ENCODE data around the gene ZNF276. TPM values are rescaled to one million over a fixed set of nuclear protein-coding genes. Genes with fewer than 3 reads are reported as not detected.

The ZNF276 gene
- total RNA-seq, 1 donor from 2014 or later = 42.2 TPM

DNA sequence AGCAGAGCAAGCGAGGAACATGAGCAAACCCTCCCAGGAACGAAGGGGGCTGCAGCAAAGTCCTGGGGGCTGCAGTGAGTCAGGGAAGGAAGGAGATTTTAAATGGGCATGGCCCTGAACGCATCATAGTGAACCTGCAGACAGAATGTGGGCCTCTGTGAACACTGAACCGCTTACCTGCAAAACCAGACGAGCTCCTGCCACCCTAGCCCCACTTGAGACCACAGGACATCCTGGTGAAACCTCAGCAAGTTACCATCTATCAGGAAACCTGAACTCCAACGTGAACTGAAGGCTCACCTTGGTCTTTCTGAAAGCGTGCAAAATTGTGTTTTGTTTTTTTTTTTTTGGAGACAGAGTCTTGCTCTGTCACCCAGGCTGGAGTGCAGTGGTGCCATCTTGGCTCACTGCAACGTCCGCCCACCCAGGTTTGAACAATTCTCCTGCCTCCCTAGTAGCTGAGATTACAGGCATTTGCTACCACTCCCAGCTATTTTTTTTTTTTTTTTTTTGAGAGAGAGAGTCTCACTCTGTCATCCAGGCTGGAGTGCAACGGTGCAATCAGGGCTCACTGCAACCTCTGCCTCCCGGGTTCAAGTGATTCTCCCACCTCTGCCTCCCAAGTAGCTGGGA lies 64.3 kb downstream of the ZNF276 start:
- no peaks in the 10 kb centered on the region for H3K4me1 Mint-ChIP-seq
- H3K4me3 Mint-ChIP-seq = no peak overlapping the region
- no peaks in the 10 kb centered on the region for H3K27me3 Mint-ChIP-seq (ENCODE audit: low read depth)
- no peaks in the 10 kb centered on the region for H3K9me3 Mint-ChIP-seq
- no peak for DNase-seq (ENCODE audit: low spot score in 2 of 2, unreplicated experiment in 2 of 2)
- TF ChIP-seq, protein P1, sequence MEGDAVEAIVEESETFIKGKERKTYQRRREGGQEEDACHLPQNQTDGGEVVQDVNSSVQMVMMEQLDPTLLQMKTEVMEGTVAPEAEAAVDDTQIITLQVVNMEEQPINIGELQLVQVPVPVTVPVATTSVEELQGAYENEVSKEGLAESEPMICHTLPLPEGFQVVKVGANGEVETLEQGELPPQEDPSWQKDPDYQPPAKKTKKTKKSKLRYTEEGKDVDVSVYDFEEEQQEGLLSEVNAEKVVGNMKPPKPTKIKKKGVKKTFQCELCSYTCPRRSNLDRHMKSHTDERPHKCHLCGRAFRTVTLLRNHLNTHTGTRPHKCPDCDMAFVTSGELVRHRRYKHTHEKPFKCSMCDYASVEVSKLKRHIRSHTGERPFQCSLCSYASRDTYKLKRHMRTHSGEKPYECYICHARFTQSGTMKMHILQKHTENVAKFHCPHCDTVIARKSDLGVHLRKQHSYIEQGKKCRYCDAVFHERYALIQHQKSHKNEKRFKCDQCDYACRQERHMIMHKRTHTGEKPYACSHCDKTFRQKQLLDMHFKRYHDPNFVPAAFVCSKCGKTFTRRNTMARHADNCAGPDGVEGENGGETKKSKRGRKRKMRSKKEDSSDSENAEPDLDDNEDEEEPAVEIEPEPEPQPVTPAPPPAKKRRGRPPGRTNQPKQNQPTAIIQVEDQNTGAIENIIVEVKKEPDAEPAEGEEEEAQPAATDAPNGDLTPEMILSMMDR (IDR thresholded peaks at IDR 0.05; ENCODE audit: unreplicated experiment) = no peak
- H3K36me3 Mint-ChIP-seq = peaks cover 26% of the 10 kb centered on the region
- no peak overlapping the region for H3K27ac Mint-ChIP-seq

DNA sequence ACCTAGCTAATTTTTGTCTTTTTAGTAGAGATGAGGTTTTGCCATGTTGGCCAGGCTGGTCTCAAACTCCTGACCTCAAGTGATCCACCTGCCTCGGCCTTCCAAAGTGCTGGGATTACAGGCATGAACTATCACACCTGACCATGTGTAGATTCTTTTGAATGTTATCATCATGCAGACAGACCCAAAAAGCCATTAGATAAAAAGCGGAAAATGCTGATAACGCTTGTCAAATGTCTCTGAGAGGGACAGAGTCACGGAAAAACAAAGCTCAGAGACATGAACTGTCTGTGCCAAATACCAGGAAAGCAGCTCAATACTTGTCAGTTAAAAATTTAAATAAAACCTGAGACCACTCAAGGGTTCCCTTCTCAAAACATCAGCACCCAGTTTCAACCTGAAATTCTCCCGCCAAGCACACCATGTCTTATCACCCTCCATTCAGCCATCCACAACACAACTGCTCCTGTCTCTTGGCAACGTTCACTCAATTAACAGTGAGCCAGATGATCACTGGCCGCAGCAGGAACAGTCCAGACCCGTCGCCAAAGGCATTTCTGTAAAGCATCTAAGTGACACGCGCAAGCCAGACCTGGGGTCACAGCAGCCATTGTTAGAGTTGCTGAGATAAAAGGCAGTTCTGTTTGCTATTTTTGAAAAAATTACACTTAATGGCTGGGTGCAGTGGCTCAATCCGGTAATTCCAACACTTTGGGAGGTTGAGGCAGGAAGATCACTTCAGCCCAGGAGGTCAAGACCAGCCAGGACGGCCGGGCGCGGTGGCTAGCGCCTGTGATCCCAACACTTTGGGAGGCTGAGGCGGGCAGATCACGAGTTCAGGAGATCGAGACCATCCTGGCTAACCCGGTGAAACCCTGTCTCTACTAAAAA lies 65.4 kb downstream of the ZNF276 start:
- no peak overlapping the region for H3K27ac Mint-ChIP-seq
- TF ChIP-seq, protein P1 (IDR thresholded peaks at IDR 0.05; ENCODE audit: unreplicated experiment) = no peak
- no peaks in the 10 kb centered on the region for H3K9me3 Mint-ChIP-seq
- H3K27me3 Mint-ChIP-seq (ENCODE audit: low read depth) = no peaks in the 10 kb centered on the region
- H3K4me3 Mint-ChIP-seq = no peak overlapping the region
- peaks cover 27% of the 10 kb centered on the region for H3K36me3 Mint-ChIP-seq
- DNase-seq (ENCODE audit: low spot score in 2 of 2, unreplicated experiment in 2 of 2) = no peak
- H3K4me1 Mint-ChIP-seq = no peaks in the 10 kb centered on the region

DNA sequence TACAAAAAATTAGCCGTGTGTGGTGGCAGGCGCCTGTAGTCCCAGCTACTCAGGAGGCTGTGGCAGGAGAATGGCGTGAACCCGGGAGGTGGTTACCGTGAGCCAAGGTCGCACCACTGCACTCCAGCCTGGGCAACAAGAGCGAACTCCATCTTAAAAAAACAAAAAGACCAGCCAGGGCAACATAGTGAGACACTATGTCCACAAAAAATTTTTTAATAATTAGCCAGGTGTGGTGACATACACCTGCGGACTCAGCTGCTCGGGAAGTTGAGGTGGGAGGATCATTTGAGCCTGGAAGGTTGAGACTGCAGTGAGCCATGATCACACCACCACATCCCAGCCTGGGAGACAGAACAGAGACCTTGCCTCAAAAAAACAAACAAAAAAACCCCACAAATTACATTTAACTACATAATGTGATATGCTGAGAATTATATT lies 66.0 kb downstream of the ZNF276 start:
- Mint-ChIP-seq H3K4me3 (no peak overlapping the region), H3K27ac (no peak overlapping the region), H3K4me1 (no peaks in the 10 kb centered on the region), H3K9me3 (no peaks in the 10 kb centered on the region), H3K27me3 (ENCODE audit: low read depth) (no peaks in the 10 kb centered on the region), H3K36me3 (peaks cover 33% of the 10 kb centered on the region)
- no peak for DNase-seq (ENCODE audit: low spot score in 2 of 2, unreplicated experiment in 2 of 2)
- TF ChIP-seq, protein P1 (IDR thresholded peaks at IDR 0.05; ENCODE audit: unreplicated experiment) = no peak

Other genes starting within 250 kb of the ZNF276 start
- gene ANKRD11, start 231.0 kb upstream of the ZNF276 start, total RNA-seq = 230 to 247 TPM (median 233 TPM) in 3 replicates
- 186 to 199 TPM (median 187 TPM) in 3 replicates for gene SPG7, start 213.1 kb upstream of the ZNF276 start, total RNA-seq
- gene RPL13, start 160.9 kb upstream of the ZNF276 start, total RNA-seq = 2,065 to 2,192 TPM (median 2,184 TPM) in 3 replicates
- gene CPNE7, start 145.8 kb upstream of the ZNF276 start, total RNA-seq = 1.2 to 1.7 TPM (median 1.2 TPM) in 3 replicates
- gene DPEP1, start 107.9 kb upstream of the ZNF276 start, total RNA-seq = 0.36 to 0.47 TPM (median 0.38 TPM) in 3 replicates
- gene CHMP1A, start 63.8 kb upstream of the ZNF276 start, total RNA-seq = 106 to 109 TPM (median 109 TPM) in 3 replicates
- 13.5 to 14.7 TPM (median 14.4 TPM) in 3 replicates for gene SPATA33, start 63.7 kb upstream of the ZNF276 start, total RNA-seq
- gene CDK10, start 34.8 kb upstream of the ZNF276 start, total RNA-seq = 115 to 130 TPM (median 122 TPM) in 3 replicates
- 7.5 to 9.5 TPM (median 8.8 TPM) in 3 replicates for gene SPATA2L, start 19.8 kb upstream of the ZNF276 start, total RNA-seq
- gene VPS9D1, start 639 bp upstream of the ZNF276 start, total RNA-seq = 17.1 to 18.3 TPM (median 17.5 TPM) in 3 replicates
- gene FANCA, start 95.1 kb downstream of the ZNF276 start, total RNA-seq = 37.3 to 50.8 TPM (median 46.2 TPM) in 3 replicates
- 4.9 to 6.8 TPM (median 5.5 TPM) in 3 replicates for gene SPIRE2, start 106.9 kb downstream of the ZNF276 start, total RNA-seq
- gene TCF25, start 152.1 kb downstream of the ZNF276 start, total RNA-seq = 304 to 323 TPM (median 313 TPM) in 3 replicates
- gene MC1R, start 197.3 kb downstream of the ZNF276 start, total RNA-seq = 6.7 to 7.5 TPM (median 7.5 TPM) in 3 replicates
- gene TUBB3, start 201.8 kb downstream of the ZNF276 start, total RNA-seq = 24.5 to 26.4 TPM (median 24.7 TPM) in 3 replicates
- 70.9 to 74.2 TPM (median 74.1 TPM) in 3 replicates for gene DEF8, start 227.2 kb downstream of the ZNF276 start, total RNA-seq

Data from mesothelial cell of epicardium (in vitro differentiated cells).